Endothelial cell of umbilical vein (primary cell): ENCODE results near the gene HOXB5.

ENCODE experiments used
- CTCF ChIP-seq, 2 donors: IDR thresholded peaks; 1 replicate in 1 of 2; 2 replicates in 1 of 2; pipeline ENCODE4 v1.5.1; 2011; ENCODE audit warnings: low read length in 2 of 2, mild to moderate bottlenecking in 2 of 2, moderate library complexity in 2 of 2, control low read depth in 1 of 2, inconsistent platforms in 1 of 2, low read depth in 1 of 2; ENCODE audit not compliant: insufficient read depth in 1 of 2; ENCODE audit errors: extremely low read depth in 1 of 2
- EZH2 ChIP-seq: IDR thresholded peaks from 2 replicates; pipeline ENCODE4 v1.6.1; 2012; ENCODE audit warnings: borderline replicate concordance, low read depth, mild to moderate bottlenecking, moderate library complexity, low read length, inconsistent platforms; ENCODE audit not compliant: severe bottlenecking
- FOS ChIP-seq: IDR thresholded peaks from 2 replicates; pipeline ENCODE4 v1.6.1; 2011; ENCODE audit warnings: mild to moderate bottlenecking, low read length, moderate library complexity, borderline replicate concordance; ENCODE audit not compliant: insufficient read depth
- JUN ChIP-seq: IDR thresholded peaks from 2 replicates; pipeline ENCODE4 v1.6.1; 2011; ENCODE audit warnings: borderline replicate concordance, low read depth; ENCODE audit not compliant: insufficient read length, insufficient read depth
- MAX ChIP-seq: IDR thresholded peaks from 2 replicates; pipeline ENCODE4 v1.6.1; 2011; ENCODE audit not compliant: insufficient read depth, insufficient read length
- POLR2A ChIP-seq: IDR thresholded peaks from 2 replicates; pipeline ENCODE4 v1.6.1; 2012; ENCODE audit warnings: low read depth, mild to moderate bottlenecking, control low read depth, low read length
- POLR2AphosphoS5 ChIP-seq: IDR thresholded peaks from 2 replicates; pipeline ENCODE4 v1.6.1; 2012; ENCODE audit warnings: low read depth, mild to moderate bottlenecking, control low read depth, low read length, moderate library complexity; ENCODE audit not compliant: insufficient read depth

DNA sequence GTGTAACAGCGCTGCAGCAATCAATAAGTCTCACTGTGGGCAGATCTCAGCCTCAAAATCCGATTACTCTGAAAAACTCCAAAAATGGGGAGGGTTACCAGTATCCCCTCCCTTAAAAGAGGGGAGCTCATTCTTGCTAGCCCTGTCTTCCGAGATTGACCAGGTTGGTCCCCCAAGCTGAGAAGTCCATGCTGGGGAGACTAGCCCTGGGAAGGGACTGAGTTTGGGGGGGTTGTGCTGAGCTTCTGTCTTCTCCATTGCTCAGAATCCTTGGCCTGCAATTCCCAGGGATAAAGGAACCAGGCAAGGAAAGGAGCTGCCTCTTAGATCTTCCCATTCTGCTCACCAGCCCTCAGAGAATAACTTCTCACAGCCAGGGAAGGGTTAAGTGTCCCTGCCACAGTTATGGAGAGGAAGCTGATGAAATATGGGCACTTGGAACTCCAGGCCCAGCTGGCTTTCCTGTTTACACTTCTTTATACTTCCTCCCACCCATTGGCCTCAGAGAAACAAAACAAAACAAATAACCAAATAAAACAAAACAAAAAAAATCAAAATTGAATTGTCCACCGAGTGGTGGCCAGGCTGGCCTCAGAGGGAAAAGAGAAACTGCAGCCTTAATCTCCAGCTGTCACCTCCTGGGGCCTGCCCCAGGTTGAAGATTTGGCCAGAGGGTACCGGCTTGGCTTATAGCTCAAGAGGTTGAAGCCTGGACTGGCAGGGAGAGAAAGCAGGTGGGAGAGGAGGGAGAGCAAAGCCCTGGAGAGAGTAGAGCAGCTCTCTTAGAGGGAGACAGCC is 6.1 kb downstream of the HOXB5 start:
- no peak for TF ChIP-seq CTCF (IDR thresholded peaks at IDR 0.05; ENCODE audit: extremely low read depth in 1 of 2, insufficient read depth in 1 of 2, low read depth in 1 of 2, low read length in 2 of 2)
- TF ChIP-seq POLR2A = no peak
- TF ChIP-seq POLR2AphosphoS5 = peak; percentile 49
- TF ChIP-seq EZH2 = no peak
- no peak for TF ChIP-seq MAX
- TF ChIP-seq JUN = no peak
- TF ChIP-seq FOS = no peak
